ENCODE data around the gene SIM2.

DNA sequence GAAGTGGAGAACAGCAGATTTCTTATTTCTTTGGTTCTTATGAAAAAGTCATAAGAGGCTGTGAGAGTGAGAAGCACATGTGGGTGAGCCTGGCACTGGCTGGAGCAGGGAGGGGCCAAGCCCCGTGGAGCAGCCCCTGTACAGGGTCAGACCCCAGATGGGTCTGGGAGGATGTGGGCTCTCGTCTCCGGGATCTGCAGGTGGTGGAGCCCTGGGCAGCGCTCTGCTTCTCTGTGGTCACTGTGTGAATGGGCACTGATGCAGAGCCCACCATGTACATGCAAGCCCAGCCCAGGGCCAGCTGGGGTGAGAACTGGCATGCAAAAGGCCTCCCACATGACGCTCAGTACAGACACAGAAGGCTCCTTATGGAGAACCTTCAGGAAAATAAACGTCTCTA is 67.6 kb downstream of the SIM2 start:
- TF ChIP-seq, protein P1, sequence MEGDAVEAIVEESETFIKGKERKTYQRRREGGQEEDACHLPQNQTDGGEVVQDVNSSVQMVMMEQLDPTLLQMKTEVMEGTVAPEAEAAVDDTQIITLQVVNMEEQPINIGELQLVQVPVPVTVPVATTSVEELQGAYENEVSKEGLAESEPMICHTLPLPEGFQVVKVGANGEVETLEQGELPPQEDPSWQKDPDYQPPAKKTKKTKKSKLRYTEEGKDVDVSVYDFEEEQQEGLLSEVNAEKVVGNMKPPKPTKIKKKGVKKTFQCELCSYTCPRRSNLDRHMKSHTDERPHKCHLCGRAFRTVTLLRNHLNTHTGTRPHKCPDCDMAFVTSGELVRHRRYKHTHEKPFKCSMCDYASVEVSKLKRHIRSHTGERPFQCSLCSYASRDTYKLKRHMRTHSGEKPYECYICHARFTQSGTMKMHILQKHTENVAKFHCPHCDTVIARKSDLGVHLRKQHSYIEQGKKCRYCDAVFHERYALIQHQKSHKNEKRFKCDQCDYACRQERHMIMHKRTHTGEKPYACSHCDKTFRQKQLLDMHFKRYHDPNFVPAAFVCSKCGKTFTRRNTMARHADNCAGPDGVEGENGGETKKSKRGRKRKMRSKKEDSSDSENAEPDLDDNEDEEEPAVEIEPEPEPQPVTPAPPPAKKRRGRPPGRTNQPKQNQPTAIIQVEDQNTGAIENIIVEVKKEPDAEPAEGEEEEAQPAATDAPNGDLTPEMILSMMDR (IDR thresholded peaks at IDR 0.05 in 4 of 5, conservative IDR thresholded peaks at IDR 0.05 in 1 of 5), result no peak
- TF ChIP-seq POLR2A (IDR thresholded peaks at IDR 0.05), result no peak
